SK-N-SH (cell line): ENCODE data around the gene LRRC8E.

ENCODE experiments used
- CTCF ChIP-seq: fragments of 200-600 bp; sonication (generic); IDR thresholded peaks from 2 replicates; pipeline ENCODE4 v1.6.1; 2017; ENCODE audit warnings: antibody characterized with exemption, mild to moderate bottlenecking, moderate library complexity
- TCF12 ChIP-seq: IDR thresholded peaks from 2 replicates; pipeline ENCODE4 v1.4.0; 2012

- TF ChIP-seq CTCF (no peak), TCF12 (no peak)
These were observed 8.5 kb upstream of the LRRC8E start for GRCh38 chr19:7879836-7880235.
